OCI-LY3 (cell line): ENCODE measurements around the gene CATSPER2.
"Not testable (repeated sequence)": the region's sequence is repeated elsewhere in the genome, so short reads cannot be mapped to it uniquely, and the experiment has no call there.

ENCODE experiments used
- EZH2phosphoT487 ChIP-seq: fragments of 200-600 bp; shearing (Covaris generic); IDR thresholded peaks from 2 replicates; pipeline ENCODE4 v1.6.1; 2018; ENCODE audit warnings: antibody characterized with exemption, mixed run types, low read depth
- TF ChIP-seq, protein P1 (sequence below): fragments of 200-600, 300-600 bp; sonication (generic); IDR thresholded peaks from 2 replicates; pipeline ENCODE4 v1.5.1; 2014; ENCODE audit warnings: antibody characterized with exemption, low read length, low read depth

DNA sequence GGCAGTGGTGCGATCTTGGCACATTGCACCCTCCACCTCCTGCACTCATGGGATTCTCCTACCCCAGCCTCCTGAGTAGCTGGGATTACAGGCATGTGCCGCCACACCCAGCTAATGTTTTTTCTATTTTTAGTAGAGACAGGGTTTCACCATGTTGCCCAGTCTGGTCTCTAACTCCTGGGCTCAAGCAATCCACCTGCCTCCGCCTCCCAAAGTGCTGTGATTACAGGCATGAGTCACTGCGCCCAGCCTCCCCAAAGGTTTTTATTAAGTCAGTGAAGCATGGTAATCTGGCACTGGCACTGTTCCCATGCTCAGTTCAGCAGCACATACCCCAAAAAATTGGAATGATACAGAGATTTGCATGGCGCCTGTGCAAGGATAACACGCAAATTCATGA, 46.4 kb downstream of the CATSPER2 start:
- TF ChIP-seq EZH2phosphoT487 = not testable (repeated sequence)
- TF ChIP-seq, protein P1, sequence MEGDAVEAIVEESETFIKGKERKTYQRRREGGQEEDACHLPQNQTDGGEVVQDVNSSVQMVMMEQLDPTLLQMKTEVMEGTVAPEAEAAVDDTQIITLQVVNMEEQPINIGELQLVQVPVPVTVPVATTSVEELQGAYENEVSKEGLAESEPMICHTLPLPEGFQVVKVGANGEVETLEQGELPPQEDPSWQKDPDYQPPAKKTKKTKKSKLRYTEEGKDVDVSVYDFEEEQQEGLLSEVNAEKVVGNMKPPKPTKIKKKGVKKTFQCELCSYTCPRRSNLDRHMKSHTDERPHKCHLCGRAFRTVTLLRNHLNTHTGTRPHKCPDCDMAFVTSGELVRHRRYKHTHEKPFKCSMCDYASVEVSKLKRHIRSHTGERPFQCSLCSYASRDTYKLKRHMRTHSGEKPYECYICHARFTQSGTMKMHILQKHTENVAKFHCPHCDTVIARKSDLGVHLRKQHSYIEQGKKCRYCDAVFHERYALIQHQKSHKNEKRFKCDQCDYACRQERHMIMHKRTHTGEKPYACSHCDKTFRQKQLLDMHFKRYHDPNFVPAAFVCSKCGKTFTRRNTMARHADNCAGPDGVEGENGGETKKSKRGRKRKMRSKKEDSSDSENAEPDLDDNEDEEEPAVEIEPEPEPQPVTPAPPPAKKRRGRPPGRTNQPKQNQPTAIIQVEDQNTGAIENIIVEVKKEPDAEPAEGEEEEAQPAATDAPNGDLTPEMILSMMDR = not testable (repeated sequence)
